AG04450 (cell line): Measurements from ENCODE around the gene TMEM131. TPM values are rescaled to one million over a fixed set of nuclear protein-coding genes. Genes with fewer than 3 reads are reported as not detected.

Experiments used
- CTCF ChIA-PET: fragments of 300-600, 350-600 bp; formaldehyde crosslinking; extraction: SDS; loops from one replicate; lab custom pipeline; 2022; ENCODE audit warnings: antibody characterized with exemption, inconsistent platforms; lab: Charles Lee
- POLR2A ChIA-PET: fragments of 350-600 bp; formaldehyde crosslinking; extraction: SDS; loops from one replicate; lab custom pipeline; 2021; ENCODE audit warnings: antibody characterized with exemption, inconsistent platforms; lab: Yijun Ruan, JAX
- DNase-seq: peaks from one replicate; pipeline ENCODE4 v3.0.0-alpha.2; 2011; ENCODE audit warnings: low read depth, low spot score
- H3K27ac ChIP-seq: one replicate; pipeline ENCODE4 v1.5.1; 2012; ENCODE audit warnings: low read depth, low read length, control low read depth
- H3K27me3 ChIP-seq: one replicate; pipeline ENCODE4 v1.6.0; 2012; ENCODE audit warnings: low read length; ENCODE audit not compliant: control insufficient read depth, insufficient read depth
- H3K4me3 ChIP-seq: 2 replicates; pipeline ENCODE4 v1.5.1; 2011; ENCODE audit warnings: mild to moderate bottlenecking, low read depth, low read length, control low read depth
- H3K9me3 ChIP-seq: 2 replicates; pipeline ENCODE4 v1.5.1; 2012; ENCODE audit warnings: low read length; ENCODE audit not compliant: control insufficient read depth, insufficient read depth
- polyA plus RNA-seq: library from polyadenylated mRNA; depleted of rRNA; stranded (reverse); fragments of >200 nt; gene quantifications from 2 replicates; pipeline ENCODE4 v1.2.3, GENCODE V29; 2011
- TF ChIP-seq, protein P1 (sequence below): IDR thresholded peaks from 2 replicates; pipeline ENCODE4 v1.5.1; 2011; ENCODE audit warnings: low read depth, low read length, control low read depth, inconsistent platforms

Gene TMEM131
- polyA plus RNA-seq, 1 experiment: 24.4 TPM

- Histone ChIP-seq H3K27ac (no peak overlapping the region), H3K4me3 (no peak overlapping the region), H3K9me3 (no peaks in the 10 kb centered on the region), H3K27me3 (no peaks in the 10 kb centered on the region)
- TF ChIP-seq, protein P1, sequence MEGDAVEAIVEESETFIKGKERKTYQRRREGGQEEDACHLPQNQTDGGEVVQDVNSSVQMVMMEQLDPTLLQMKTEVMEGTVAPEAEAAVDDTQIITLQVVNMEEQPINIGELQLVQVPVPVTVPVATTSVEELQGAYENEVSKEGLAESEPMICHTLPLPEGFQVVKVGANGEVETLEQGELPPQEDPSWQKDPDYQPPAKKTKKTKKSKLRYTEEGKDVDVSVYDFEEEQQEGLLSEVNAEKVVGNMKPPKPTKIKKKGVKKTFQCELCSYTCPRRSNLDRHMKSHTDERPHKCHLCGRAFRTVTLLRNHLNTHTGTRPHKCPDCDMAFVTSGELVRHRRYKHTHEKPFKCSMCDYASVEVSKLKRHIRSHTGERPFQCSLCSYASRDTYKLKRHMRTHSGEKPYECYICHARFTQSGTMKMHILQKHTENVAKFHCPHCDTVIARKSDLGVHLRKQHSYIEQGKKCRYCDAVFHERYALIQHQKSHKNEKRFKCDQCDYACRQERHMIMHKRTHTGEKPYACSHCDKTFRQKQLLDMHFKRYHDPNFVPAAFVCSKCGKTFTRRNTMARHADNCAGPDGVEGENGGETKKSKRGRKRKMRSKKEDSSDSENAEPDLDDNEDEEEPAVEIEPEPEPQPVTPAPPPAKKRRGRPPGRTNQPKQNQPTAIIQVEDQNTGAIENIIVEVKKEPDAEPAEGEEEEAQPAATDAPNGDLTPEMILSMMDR: no peak
- ChIA-PET POLR2A (no interaction called here), CTCF (interaction anchor here (1.0 kb wide), 1 partner anchor 124 kb away, joined by 3 read pairs; no protein-coding TSS in a partner anchor)
- DNase-seq: no peak
Measured at GRCh38 chr2:97931118-97931857, 64.5 kb downstream of the TMEM131 start.

DNA sequence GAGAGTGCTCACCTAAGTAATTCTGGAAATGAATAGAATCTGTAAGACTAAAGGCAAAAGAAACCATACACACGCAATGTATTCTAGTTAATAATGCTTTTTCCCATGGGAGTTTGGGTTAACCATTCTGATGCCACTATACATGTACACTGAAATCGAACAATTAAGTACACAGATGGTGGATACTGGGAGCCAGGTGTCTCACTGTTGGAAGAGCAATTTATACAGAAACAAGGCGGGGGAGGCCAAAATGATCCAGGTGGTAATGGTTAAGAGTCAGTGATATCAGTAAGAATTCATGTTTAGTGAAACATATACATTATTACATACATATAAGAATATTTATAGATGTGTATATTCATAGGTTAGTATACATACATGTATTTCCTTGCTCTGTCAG lies 67.2 kb downstream of the TMEM131 start:
- TF ChIP-seq, protein P1: no peak
- DNase-seq: no peak
- CTCF ChIA-PET: no interaction called here
- POLR2A ChIA-PET: no interaction called here
- Histone ChIP-seq H3K9me3 (no peaks in the 10 kb centered on the region), H3K27ac (no peak overlapping the region), H3K4me3 (no peak overlapping the region), H3K27me3 (no peaks in the 10 kb centered on the region)

GRCh38 chr2:97926946-97927345 lies 68.8 kb downstream of the TMEM131 start:
- CTCF ChIA-PET: no interaction called here
- Histone ChIP-seq H3K27me3 (no peaks in the 10 kb centered on the region), H3K9me3 (no peaks in the 10 kb centered on the region), H3K4me3 (no peak overlapping the region), H3K27ac (no peak overlapping the region)
- TF ChIP-seq, protein P1: no peak
- POLR2A ChIA-PET: no interaction called here
- DNase-seq: no peak

- TF ChIP-seq, protein P1: no peak
Measured at GRCh38 chr2:97924194-97924593, 71.6 kb downstream of the TMEM131 start.

GRCh38 chr2:97919858-97920257 lies 75.9 kb downstream of the TMEM131 start:
- ChIA-PET CTCF (no interaction called here), POLR2A (no interaction called here)
- Histone ChIP-seq H3K27ac (no peak overlapping the region), H3K4me3 (no peak overlapping the region), H3K27me3 (no peaks in the 10 kb centered on the region), H3K9me3 (peaks cover 9% of the 10 kb centered on the region; the same call in 1 of the 2 replicates)
- DNase-seq: no peak
- TF ChIP-seq, protein P1: no peak

More at GRCh38 chr2:97924194-97924593, 71.6 kb downstream of the TMEM131 start:
- no peak for DNase-seq
- peaks cover 9% of the 10 kb centered on the region; the same call in 1 of the 2 replicates for H3K9me3 ChIP-seq
- no peaks in the 10 kb centered on the region for H3K27me3 ChIP-seq
- no peak overlapping the region for H3K4me3 ChIP-seq
- ChIA-PET POLR2A (no interaction called here), CTCF (interaction anchor here (0.6 kb wide), 1 partner anchor 107 kb away, joined by 3 read pairs; no protein-coding TSS in a partner anchor)
- no peak overlapping the region for H3K27ac ChIP-seq
